HepG2 (cell line): ENCODE measurements around the gene DCLK1.

Source experiments
- CEBPB ChIP-seq: IDR thresholded peaks from 2 replicates; pipeline ENCODE4 v1.6.1; 2011; ENCODE audit warnings: low read depth, low read length, improper control_type of control experiment, borderline replicate concordance
- RNF2 ChIP-seq: fragments of 450-650 bp; conservative IDR thresholded peaks from 2 replicates; pipeline ENCODE4 v1.6.1; 2016; ENCODE audit warnings: low read depth

- TF ChIP-seq CEBPB: no peak
- TF ChIP-seq RNF2: no peak
These were observed 75.8 kb downstream of the DCLK1 start for GRCh38 chr13:36055366-36055765.
